T-cell (primary cell): Measurements from ENCODE around the gene PSAT1. TPM values are rescaled to one million over a fixed set of nuclear protein-coding genes. Genes with fewer than 3 reads are reported as not detected.

Experiments used
- ATAC-seq, 4 experiments: fragments of 200-7000 bp in 3 of 4; fragments of 150-1000 bp in 1 of 4; cut with Tn5 transposase; replicated peaks in 1 of 4; 1 replicate in 3 of 4; 2 replicates in 1 of 4; pipeline ENCODE4 v1.10.0; 2021; ENCODE audit warnings: moderate library complexity in 3 of 4, mild to moderate bottlenecking in 2 of 4, moderate number of reproducible peaks in 1 of 4
- CTCF ChIA-PET, 2 donors: fragments of 300-600 bp; sonication (Branson Sonifier 250); formaldehyde crosslinking; loops; one replicate each; lab custom pipeline; 2022; ENCODE audit warnings: antibody characterized with exemption in 2 of 2; lab: Charles Lee
- POLR2A ChIA-PET, 2 donors: fragments of 300-600 bp; sonication (Branson Sonifier 250); formaldehyde crosslinking; loops; one replicate each; lab custom pipeline; 2022; ENCODE audit warnings: antibody characterized with exemption in 2 of 2; lab: Charles Lee
- DNase-seq, 35 experiments: peaks; one replicate each; pipeline versions ENCODE4 v3.0.0 to v3.0.0-alpha.2; 2013 to 2023
- H3K27ac ChIP-seq: one replicate; pipeline ENCODE4 v1.5.1; 2013; ENCODE audit warnings: low read length
- H3K27me3 ChIP-seq, 2 experiments: replicated peaks in 1 of 2; 1 replicate in 1 of 2; 2 replicates in 1 of 2; pipeline versions ENCODE4 v1.6.1 to v1.7.0; 2013; ENCODE audit warnings: low read length in 1 of 2, mixed read lengths in 1 of 2; ENCODE audit not compliant: control insufficient read depth in 2 of 2, insufficient read depth in 2 of 2; ENCODE audit errors: extremely low read depth in 1 of 2
- H3K36me3 ChIP-seq, 2 donors: 1 replicate in 1 of 2; 2 replicates in 1 of 2; pipeline versions ENCODE4 v1.6.1 to v1.7.0; 2013; ENCODE audit warnings: low read length in 1 of 2; ENCODE audit not compliant: control insufficient read depth in 2 of 2, insufficient read depth in 1 of 2; ENCODE audit errors: extremely low read depth in 1 of 2
- H3K4me1 ChIP-seq, 2 experiments: 1 replicate in 1 of 2; 2 replicates in 1 of 2; pipeline versions ENCODE4 v1.6.1 to v1.7.0; 2013; ENCODE audit warnings: low read length in 2 of 2, mixed read lengths in 1 of 2; ENCODE audit not compliant: insufficient read depth in 2 of 2, control insufficient read depth in 1 of 2; ENCODE audit errors: extremely low read depth in 1 of 2
- H3K4me3 ChIP-seq, 2 donors: 1 replicate in 1 of 2; 2 replicates in 1 of 2; pipeline versions ENCODE4 v1.5.1 to v1.7.0; 2013; ENCODE audit warnings: mild to moderate bottlenecking in 2 of 2, low read length in 1 of 2, moderate library complexity in 1 of 2; ENCODE audit not compliant: control insufficient read depth in 1 of 2; ENCODE audit errors: extremely low read depth in 1 of 2
- H3K9me3 ChIP-seq: 2 replicates; pipeline ENCODE4 v1.7.0; 2013
- H3K27ac Mint-ChIP-seq, 2 donors: one replicate each; pipeline ENCODE4 v1.8.0; 2020 to 2021; ENCODE audit warnings: mild to moderate bottlenecking in 2 of 2, mixed read lengths in 2 of 2
- H3K27me3 Mint-ChIP-seq, 2 donors: one replicate each; pipeline ENCODE4 v1.8.0; 2021 to 2022; ENCODE audit warnings: mixed read lengths in 2 of 2
- H3K36me3 Mint-ChIP-seq: one replicate; pipeline ENCODE4 v1.8.0; 2021; ENCODE audit warnings: mixed read lengths
- H3K4me1 Mint-ChIP-seq, 3 donors: one replicate each; pipeline ENCODE4 v1.8.0; 2020 to 2022; ENCODE audit warnings: mixed read lengths in 3 of 3, mild to moderate bottlenecking in 1 of 3
- H3K4me3 Mint-ChIP-seq, 3 donors: one replicate each; pipeline ENCODE4 v1.8.0; 2020 to 2022; ENCODE audit warnings: mild to moderate bottlenecking in 3 of 3, mixed read lengths in 3 of 3, moderate library complexity in 3 of 3
- H3K9me3 Mint-ChIP-seq, 3 donors: one replicate each; pipeline ENCODE4 v1.8.0; 2020 to 2022; ENCODE audit warnings: mixed read lengths in 3 of 3
- WGBS: methylation state at CpG from one replicate; pipeline ENCODE4 v1.1.5; 2013; ENCODE audit warnings: missing lambda C conversion rate; ENCODE audit not compliant: insufficient coverage; 5-methylcytosine and 5-hydroxymethylcytosine counted together
- total RNA-seq, 35 experiments: library from RNA in 6 of 35; stranded (reverse) in 6 of 35; fragments of 120-200 nt in 1 of 35; gene quantifications; one replicate each; pipeline versions ENCODE4 v1.2.1 to v1.2.4 and lab custom pipeline; 2013 to 2026

PSAT1 gene
- total RNA-seq (10 to 100 TPM in 3 of 5 donors, 1 to 10 TPM in 2; 2.0 to 37.3 (median 24.9) TPM), total RNA-seq (lab: John Stamatoyannopoulos, UW) (1.1 to 296 (median 5.9) reads per million in 29 experiments)
- 4.6 TPM for total RNA-seq (2013)

DNA sequence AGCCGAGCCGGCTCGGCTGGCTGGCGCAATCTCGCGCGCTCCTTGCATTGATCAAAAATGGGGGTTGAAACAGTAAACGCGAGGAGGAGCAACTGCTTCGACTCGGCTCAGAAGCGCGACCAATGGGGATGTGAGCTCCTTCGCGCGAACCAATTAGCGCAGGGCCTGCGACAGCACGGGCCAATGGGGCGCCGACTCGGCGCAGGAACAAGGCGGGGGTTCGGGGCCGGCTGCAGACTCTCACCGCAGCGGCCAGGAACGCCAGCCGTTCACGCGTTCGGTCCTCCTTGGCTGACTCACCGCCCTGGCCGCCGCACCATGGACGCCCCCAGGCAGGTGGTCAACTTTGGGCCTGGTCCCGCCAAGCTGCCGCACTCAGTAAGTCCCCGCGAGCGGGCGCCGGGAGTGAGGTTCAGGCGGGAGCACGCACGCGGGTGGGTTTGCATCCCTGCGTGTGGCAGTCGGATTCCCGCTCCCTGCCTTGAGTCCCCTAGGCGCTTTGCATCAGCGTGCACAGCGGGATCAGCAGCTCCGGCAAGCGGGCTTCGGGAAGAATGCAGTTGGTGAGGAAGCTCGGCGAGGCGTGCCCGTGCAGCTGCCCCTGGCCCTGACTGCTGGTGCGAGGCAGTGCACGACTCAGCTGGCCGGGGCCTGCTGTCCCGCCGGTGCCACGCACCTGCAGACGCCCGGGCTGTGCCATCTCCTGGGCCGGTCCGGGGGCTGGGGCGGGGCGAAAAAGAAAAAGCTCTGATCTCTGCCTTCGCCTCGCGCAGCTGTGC, at the start of gene PSAT1:
PSAT1 (plus strand) TSS at position 233 of the 779 bp plus-strand sequence; CDS start at position 319, 86 bp downstream.
- Histone ChIP-seq H3K27ac (peak within 1 kb of the TSS; percentile 38), H3K4me3 (peak within 1 kb of the TSS; percentile 82 to 97), H3K9me3 (no peaks in the 10 kb centered on the region), H3K36me3 (no peaks in the 10 kb centered on the region), H3K4me1 (peaks cover 11 to 35% of the 10 kb centered on the region in 2 experiments), H3K27me3 (peaks cover 0 to 16% of the 10 kb centered on the region in 2 experiments)
- peak within 1 kb of the TSS; percentile 85 to 97 (median 91) for H3K4me3 Mint-ChIP-seq
- WGBS, result under 1% methylated on average over 75 of the region's 76 CpGs
- DNase-seq (peak; percentile 68 to 92 (median 84)), ATAC-seq (peak; percentile 96 to 98 (median 98))
- peak within 1 kb of the TSS; percentile 52 to 76 for H3K27ac Mint-ChIP-seq
- CTCF ChIA-PET, result interaction anchor here (0.6 to 1.2 kb wide), 11 partner anchors 35 to 1073 kb away, joined by 3 to 9 read pairs (median 3); no protein-coding TSS in a partner anchor
- POLR2A ChIA-PET, result interaction anchor here in 1 of 2 donors (0.6 to 0.7 kb wide), 3 partner anchors 39 to 964 kb away, joined by 3 to 8 read pairs (median 3); no protein-coding TSS in a partner anchor
- H3K36me3 Mint-ChIP-seq, result peaks cover 12% of the 10 kb centered on the region
- H3K27me3 Mint-ChIP-seq, result peaks cover 0 to 1% of the 10 kb centered on the region in 2 donors
- H3K9me3 Mint-ChIP-seq, result no peaks in the 10 kb centered on the region
- H3K4me1 Mint-ChIP-seq, result peaks cover 27 to 33% (median 30%) of the 10 kb centered on the region in 3 donors

DNA sequence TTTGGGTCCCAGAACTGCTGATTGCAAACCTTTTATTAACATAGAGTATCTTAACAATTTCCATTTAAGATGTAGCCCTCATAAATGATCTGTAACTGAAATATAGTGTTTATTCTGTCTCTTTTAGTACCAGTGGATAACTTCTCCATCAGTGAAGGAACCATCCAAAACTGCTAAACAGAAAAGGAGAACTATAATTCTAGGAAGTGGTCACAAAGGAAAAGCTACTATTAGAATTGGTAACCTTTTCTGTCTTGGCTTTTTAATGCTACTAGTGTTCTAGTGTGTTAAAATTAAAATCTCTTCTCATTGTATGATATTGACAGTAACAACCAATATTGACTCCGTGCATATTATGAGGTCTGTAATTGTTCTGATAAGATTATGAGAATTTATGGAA, 48.3 kb upstream of the PSAT1 start:
- H3K9me3 ChIP-seq, result no peaks in the 10 kb centered on the region
- CTCF ChIA-PET, result no interaction called here
- peaks cover 0 to 47% of the 10 kb centered on the region in 2 donors for H3K36me3 ChIP-seq
- DNase-seq (no peak), ATAC-seq (no peak)
- Mint-ChIP-seq H3K9me3 (no peaks in the 10 kb centered on the region), H3K4me3 (no peak overlapping the region), H3K27ac (no peak overlapping the region), H3K4me1 (peaks cover 0 to 11% (median 2%) of the 10 kb centered on the region in 3 donors), H3K27me3 (no peaks in the 10 kb centered on the region), H3K36me3 (peaks cover 51% of the 10 kb centered on the region)
- WGBS, result no CpG with 5 or more reads among the region's 1 CpG
- no peak overlapping the region for H3K4me3 ChIP-seq
- H3K27me3 ChIP-seq, result no peaks in the 10 kb centered on the region
- POLR2A ChIA-PET, result interaction anchor here in 1 of 2 donors (0.5 kb wide), 1 partner anchor 130 kb away, joined by 3 read pairs; no protein-coding TSS in a partner anchor
- H3K27ac ChIP-seq, result no peak overlapping the region
- no peaks in the 10 kb centered on the region for H3K4me1 ChIP-seq

DNA sequence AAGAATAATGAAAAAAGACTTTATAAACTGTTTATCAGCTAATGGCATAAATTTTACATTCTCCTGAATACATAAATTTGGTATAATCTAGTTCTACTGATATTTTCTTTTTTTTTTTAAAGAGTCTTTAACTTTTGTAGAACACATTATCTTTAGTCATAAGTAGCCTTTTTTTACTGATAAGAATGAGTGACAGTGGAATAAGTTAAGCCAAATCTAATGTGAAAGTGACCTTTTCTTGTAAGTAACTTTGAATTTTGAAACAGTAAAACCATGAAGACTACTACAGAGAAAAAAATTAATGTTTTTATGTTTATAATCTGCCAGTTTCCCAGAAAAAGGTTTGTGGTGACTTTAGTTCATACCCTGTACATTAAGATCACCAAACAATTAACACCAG, 47.4 kb upstream of the PSAT1 start:
- H3K27me3 ChIP-seq, result no peaks in the 10 kb centered on the region
- no peak overlapping the region for H3K27ac ChIP-seq
- Mint-ChIP-seq H3K9me3 (no peaks in the 10 kb centered on the region), H3K27ac (no peak overlapping the region), H3K4me3 (no peak overlapping the region), H3K4me1 (peaks cover 0 to 7% (median 2%) of the 10 kb centered on the region in 3 donors), H3K36me3 (peaks cover 52% of the 10 kb centered on the region), H3K27me3 (no peaks in the 10 kb centered on the region)
- no peaks in the 10 kb centered on the region for H3K9me3 ChIP-seq
- ChIA-PET POLR2A (no interaction called here), CTCF (interaction anchor here in 1 of 2 donors (1.7 kb wide), 1 partner anchor 10 kb away, joined by 4 read pairs; no protein-coding TSS in a partner anchor)
- H3K4me1 ChIP-seq, result no peaks in the 10 kb centered on the region
- DNase-seq, result no peak
- ATAC-seq, result no peak
- no peak overlapping the region for H3K4me3 ChIP-seq
- peaks cover 0 to 42% of the 10 kb centered on the region in 2 donors for H3K36me3 ChIP-seq

DNA sequence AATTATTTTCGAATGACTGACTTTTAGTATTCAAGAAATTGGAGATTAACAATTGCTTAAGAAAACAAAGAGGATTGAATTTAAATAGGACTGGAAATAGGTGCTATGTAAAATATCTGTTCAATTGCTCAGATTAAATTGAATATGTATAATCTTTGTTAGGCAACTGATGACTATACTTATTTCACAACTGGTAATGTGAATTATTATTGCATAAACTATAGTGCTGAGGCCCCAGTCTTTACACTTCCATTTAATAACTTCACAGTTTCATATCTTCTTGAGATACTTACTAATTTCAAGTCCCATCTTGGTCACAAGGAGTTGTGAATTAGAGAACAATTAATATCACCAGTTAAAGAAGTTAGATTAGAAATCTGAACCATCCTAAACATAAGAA, 44.3 kb upstream of the PSAT1 start:
- ATAC-seq (no peak), DNase-seq (no peak)
- Histone ChIP-seq H3K27me3 (no peaks in the 10 kb centered on the region), H3K27ac (no peak overlapping the region), H3K36me3 (peaks cover 0 to 37% of the 10 kb centered on the region in 2 donors), H3K9me3 (no peaks in the 10 kb centered on the region), H3K4me3 (no peak overlapping the region), H3K4me1 (no peaks in the 10 kb centered on the region)
- ChIA-PET POLR2A (interaction anchor here in 1 of 2 donors (0.6 kb wide), 1 partner anchor 46 kb away, joined by 11 read pairs; no protein-coding TSS in a partner anchor), CTCF (no interaction called here)
- Mint-ChIP-seq H3K4me1 (no peaks in the 10 kb centered on the region), H3K36me3 (peaks cover 43% of the 10 kb centered on the region), H3K9me3 (no peaks in the 10 kb centered on the region), H3K4me3 (no peak overlapping the region), H3K27ac (no peak overlapping the region), H3K27me3 (no peaks in the 10 kb centered on the region)
- WGBS, result no CpG with 5 or more reads among the region's 1 CpG

- ATAC-seq (no peak), DNase-seq (no peak)
- no peaks in the 10 kb centered on the region for H3K4me1 ChIP-seq
- no peaks in the 10 kb centered on the region for H3K9me3 ChIP-seq
- no peak overlapping the region for H3K27ac Mint-ChIP-seq
- H3K4me3 ChIP-seq, result no peak overlapping the region
- POLR2A ChIA-PET, result no interaction called here
- no CpG with 5 or more reads among the region's 4 CpGs for WGBS
- H3K27ac ChIP-seq, result no peak overlapping the region
- no peaks in the 10 kb centered on the region for H3K9me3 Mint-ChIP-seq
- no peaks in the 10 kb centered on the region for H3K27me3 Mint-ChIP-seq
- peaks cover 38% of the 10 kb centered on the region for H3K36me3 Mint-ChIP-seq
- no peak overlapping the region for H3K4me3 Mint-ChIP-seq
- H3K36me3 ChIP-seq, result peaks cover 0 to 38% of the 10 kb centered on the region in 2 donors
- no peaks in the 10 kb centered on the region for H3K4me1 Mint-ChIP-seq
- H3K27me3 ChIP-seq, result no peaks in the 10 kb centered on the region
- CTCF ChIA-PET, result no interaction called here
These were observed 43.6 kb upstream of the PSAT1 start for GRCh38 chr9:78253285-78253684.

DNA sequence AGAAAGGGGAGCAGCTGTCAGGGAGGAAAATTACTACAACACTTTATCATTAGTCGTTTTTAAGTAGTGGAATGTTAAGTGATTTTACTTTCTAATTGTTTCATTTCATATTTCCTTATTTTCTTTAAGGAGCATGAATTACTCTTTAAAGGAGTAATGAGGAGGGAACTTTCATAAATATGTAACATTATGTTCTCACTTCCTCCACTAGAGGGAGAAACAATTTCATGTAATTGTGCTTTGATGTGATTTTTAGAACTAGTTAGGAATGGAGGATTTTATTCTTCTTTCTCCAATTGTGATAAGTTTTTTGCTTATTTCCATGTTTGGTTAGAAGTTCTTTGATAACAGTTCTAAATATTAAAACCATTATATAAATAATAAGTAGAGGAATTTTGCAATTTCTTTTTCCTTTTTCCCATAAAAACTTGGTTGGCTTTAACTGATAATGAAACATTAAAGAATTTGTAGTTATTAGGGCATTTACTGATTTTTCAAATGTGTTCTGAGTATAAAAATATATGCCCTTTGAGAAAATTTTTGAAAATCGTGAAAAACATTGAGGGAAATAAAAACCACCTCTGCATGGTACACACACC, 35.4 kb upstream of the PSAT1 start:
- POLR2A ChIA-PET, result interaction anchor here in 1 of 2 donors (0.6 kb wide), 1 partner anchor 283 kb away, joined by 3 read pairs; no protein-coding TSS in a partner anchor
- peaks cover 0 to 29% of the 10 kb centered on the region in 2 donors for H3K36me3 ChIP-seq
- H3K27ac Mint-ChIP-seq, result no peak overlapping the region
- no peaks in the 10 kb centered on the region for H3K27me3 ChIP-seq
- DNase-seq (peak in 1 of 35 experiments; percentile 51), ATAC-seq (no peak)
- H3K4me1 Mint-ChIP-seq, result no peaks in the 10 kb centered on the region
- H3K36me3 Mint-ChIP-seq, result peaks cover 29% of the 10 kb centered on the region
- no peaks in the 10 kb centered on the region for H3K27me3 Mint-ChIP-seq
- no CpG with 5 or more reads among the region's 2 CpGs for WGBS
- CTCF ChIA-PET, result interaction anchor here in 1 of 2 donors (0.5 to 0.9 kb wide), 4 partner anchors 36 to 306 kb away, joined by 3 to 4 read pairs (median 4); no protein-coding TSS in a partner anchor
- no peak overlapping the region for H3K4me3 Mint-ChIP-seq
- H3K27ac ChIP-seq, result no peak overlapping the region
- H3K4me1 ChIP-seq, result no peaks in the 10 kb centered on the region
- H3K9me3 ChIP-seq, result no peaks in the 10 kb centered on the region
- no peaks in the 10 kb centered on the region for H3K9me3 Mint-ChIP-seq
- no peak overlapping the region for H3K4me3 ChIP-seq
